HG03196 (cell line): ENCODE results near the gene SORBS1.

Experiments
- ATAC-seq: cut with Tn5 transposase; IDR thresholded peaks from one replicate; pipeline ENCODE4 v1.9.1; 2021; ENCODE audit not compliant: unreplicated experiment

SORBS1 gene

GRCh38 chr10:95517536-95518454 lies 43.4 kb downstream of the SORBS1 start:
- no peak for ATAC-seq

DNA sequence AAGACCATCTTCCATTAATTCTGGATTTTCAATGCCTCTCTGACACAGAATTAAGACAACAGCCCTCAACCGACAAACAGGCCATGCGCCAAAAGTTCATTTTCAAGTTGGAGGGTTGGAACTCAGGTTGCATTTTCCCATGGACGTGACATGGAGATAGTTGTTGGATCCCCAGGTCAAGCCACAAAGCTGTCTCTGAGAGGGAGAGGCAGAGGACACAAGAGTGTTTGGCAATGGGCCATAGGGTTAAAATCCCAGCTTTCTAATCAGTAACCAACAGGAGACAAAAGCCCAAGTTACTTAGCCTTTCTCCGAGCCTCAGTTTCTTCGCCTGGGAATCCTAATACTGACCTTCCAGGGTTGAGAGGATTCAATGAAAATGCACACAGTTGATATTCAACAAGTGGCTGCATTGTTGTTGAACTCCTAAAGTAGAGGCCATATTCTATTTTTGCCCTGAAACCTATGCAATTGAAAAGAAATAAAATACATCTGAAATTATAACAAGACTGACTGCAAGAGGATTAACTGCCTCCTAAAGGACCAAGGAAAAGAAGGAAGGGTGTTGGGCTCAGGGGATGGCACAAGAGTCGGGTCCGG lies 44.3 kb downstream of the SORBS1 start:
- ATAC-seq = no peak

- no peak for ATAC-seq
Observed at GRCh38 chr10:95513941-95514392, 47.2 kb downstream of the SORBS1 start.

- ATAC-seq = no peak
Observed at GRCh38 chr10:95513008-95513589, 48.1 kb downstream of the SORBS1 start.

DNA sequence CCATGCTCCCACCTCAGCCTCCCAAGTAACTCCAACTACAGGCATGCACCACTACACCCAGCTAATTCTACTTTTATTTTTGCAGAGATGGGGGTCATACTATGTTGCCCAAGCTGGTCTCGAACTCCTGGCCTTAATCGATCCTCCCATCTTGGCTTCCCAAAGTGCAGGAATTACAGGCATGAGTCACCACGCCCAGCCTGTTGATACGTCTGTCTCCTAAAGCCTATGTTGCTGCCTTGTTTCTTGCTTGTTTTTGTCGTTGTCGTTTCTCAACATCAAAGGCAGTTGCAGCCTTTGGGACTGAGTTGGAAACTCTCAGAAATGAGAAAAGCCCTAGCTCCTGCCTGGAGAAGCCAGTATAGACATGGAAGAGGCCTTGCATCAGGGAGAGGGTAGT lies 49.9 kb downstream of the SORBS1 start:
- ATAC-seq = no peak

GRCh38 chr10:95509251-95509650 lies 51.9 kb downstream of the SORBS1 start:
- ATAC-seq = no peak

DNA sequence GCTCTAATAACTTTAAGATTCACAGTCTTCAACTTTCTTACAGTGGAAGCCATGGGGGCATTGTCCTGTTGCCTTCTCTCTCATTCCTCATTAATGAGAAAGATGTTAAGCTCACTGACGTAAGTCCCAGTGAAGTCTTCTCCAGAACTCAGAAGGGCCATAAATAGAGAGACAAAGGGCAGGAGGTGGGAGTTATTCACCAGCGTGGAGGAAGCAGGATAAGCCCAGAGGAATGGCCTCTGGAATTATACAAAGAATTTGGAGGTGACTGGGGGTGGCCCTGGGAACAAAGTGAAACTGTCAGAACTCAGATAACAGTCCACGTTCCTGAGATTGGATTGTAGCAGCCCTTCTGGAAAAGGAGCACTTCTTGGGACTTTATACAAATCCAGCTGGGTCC lies 52.4 kb downstream of the SORBS1 start:
- no peak for ATAC-seq

- no peak for ATAC-seq
Observed at GRCh38 chr10:95506056-95506737, 55.0 kb downstream of the SORBS1 start.

DNA sequence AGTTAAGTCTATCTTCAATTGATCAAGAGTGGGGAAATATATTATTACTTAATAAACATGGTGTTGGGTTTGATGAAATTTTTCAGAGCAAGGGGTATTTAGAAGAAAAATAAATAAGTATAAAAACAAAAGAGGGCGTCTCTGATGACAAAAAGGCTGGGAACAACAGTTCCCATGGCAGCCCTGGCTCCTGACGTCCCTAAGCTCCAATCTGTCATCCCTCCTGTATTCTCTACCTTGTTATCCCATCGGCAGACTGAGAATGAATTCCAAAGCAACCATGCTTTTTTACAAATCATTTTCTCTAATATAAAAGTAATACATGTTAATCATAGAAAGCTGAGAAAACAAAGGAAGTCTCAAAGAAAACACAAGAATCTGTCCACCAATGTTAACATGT lies 55.5 kb downstream of the SORBS1 start:
- ATAC-seq = no peak

DNA sequence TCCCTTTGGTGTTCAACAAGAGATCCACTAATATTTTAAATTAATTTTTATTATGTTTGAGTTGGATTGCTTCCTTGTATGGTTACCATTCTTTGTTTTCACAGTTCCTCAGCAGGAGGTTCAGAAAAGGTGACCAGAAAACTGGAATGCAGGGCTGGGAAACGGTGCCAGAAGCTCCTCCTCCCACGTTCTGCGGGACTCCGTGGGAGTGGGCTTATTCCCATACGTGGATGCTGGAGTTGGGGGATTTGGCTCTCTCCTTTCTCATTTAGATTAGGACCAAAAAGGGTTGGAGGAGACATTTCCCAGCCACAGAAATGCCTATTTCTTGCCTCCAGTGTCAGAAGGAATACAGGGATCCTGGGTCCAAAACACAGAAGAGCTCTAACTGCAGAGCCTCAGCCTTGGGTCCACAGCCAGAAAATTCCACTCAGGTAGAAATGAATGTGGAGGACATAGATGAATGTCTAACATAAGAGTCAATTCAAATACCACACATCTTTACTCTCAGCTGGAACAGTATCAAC lies 56.0 kb downstream of the SORBS1 start:
- ATAC-seq = no peak

DNA sequence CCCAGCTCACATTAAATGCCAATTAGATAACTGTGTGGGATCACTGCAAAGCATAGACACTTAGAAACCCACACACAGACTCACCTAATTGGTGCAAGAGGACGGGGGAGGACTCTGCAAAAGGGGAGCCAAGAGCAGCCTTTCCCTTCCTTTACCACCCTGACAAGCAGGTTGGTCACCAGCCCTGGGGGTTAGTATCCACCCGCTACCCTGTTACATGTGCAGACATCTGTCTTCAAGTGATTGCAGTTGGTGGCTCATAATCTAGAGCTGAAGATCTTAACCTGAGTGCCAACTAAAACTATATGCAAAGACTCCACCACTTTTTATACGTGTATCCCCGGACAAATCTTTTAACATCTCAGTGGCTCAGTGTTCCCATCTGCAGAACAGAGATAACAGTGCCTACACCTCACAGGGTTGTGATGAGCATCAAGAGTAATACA lies 56.9 kb downstream of the SORBS1 start:
- no peak for ATAC-seq

- ATAC-seq = no peak
Observed at GRCh38 chr10:95503526-95503925, 57.6 kb downstream of the SORBS1 start.

GRCh38 chr10:95503001-95503400 lies 58.2 kb downstream of the SORBS1 start:
- ATAC-seq = no peak

DNA sequence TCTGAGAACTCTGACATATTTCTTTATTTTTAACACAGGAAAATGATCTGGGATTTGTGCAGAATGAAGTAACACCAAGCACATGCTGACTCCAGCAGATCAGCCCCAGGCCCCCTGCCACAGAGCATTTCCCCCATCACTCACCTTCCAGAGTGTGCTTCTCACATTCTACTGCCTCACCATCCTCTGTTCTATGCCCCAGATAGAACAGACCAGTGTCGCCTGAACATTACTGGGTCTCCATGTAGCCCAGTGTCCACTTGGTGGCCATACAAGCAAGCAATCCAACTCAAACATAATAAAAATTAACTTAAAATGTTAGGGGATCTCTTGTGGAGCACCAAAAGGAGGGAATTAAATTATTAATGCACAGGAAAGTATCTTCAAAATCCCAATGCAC lies 58.8 kb downstream of the SORBS1 start:
- no peak for ATAC-seq

GRCh38 chr10:95501203-95502094 lies 59.7 kb downstream of the SORBS1 start:
- ATAC-seq = no peak

GRCh38 chr10:95500649-95501048 lies 60.5 kb downstream of the SORBS1 start:
- ATAC-seq = no peak

- no peak for ATAC-seq
Observed at GRCh38 chr10:95500097-95500496, 61.1 kb downstream of the SORBS1 start.

GRCh38 chr10:95499482-95499989 lies 61.6 kb downstream of the SORBS1 start:
- no peak for ATAC-seq

GRCh38 chr10:95496951-95497350 lies 64.2 kb downstream of the SORBS1 start:
- no peak for ATAC-seq
